CD4-positive, CD25-positive, alpha-beta regulatory T cell (primary cell): ENCODE measurements around the gene TRIM26. TPM values are rescaled to one million over a fixed set of nuclear protein-coding genes. Genes with fewer than 3 reads are reported as not detected.
"Not testable (repeated sequence)": the region's sequence is repeated elsewhere in the genome, so short reads cannot be mapped to it uniquely, and the experiment has no call there.

Experiments
- ATAC-seq, 2 donors: fragments of 150-1000 bp; cut with Tn5 transposase; one replicate each; pipeline ENCODE4 v1.10.0; 2021; ENCODE audit warnings: low read depth in 2 of 2, moderate number of reproducible peaks in 2 of 2, moderate library complexity in 1 of 2
- DNase-seq, 3 donors: peaks; one replicate each; pipeline versions ENCODE4 v3.0.0 to v3.0.0-alpha.2; 2012 to 2022; ENCODE audit warnings: mixed read lengths in 1 of 3
- H3K27ac ChIP-seq: one replicate; pipeline ENCODE4 v1.7.0; 2013; ENCODE audit warnings: mild to moderate bottlenecking, low read length; ENCODE audit not compliant: insufficient read depth, poor library complexity, severe bottlenecking
- H3K27me3 ChIP-seq: one replicate; pipeline ENCODE4 v1.7.0; 2013; ENCODE audit warnings: low read length; ENCODE audit not compliant: control insufficient read depth, insufficient read depth
- H3K36me3 ChIP-seq: one replicate; pipeline ENCODE4 v1.7.0; 2013; ENCODE audit warnings: mild to moderate bottlenecking, low read length, moderate library complexity; ENCODE audit not compliant: control insufficient read depth, insufficient read depth
- H3K4me1 ChIP-seq: 2 replicates; pipeline ENCODE4 v1.7.0; 2013; ENCODE audit warnings: mild to moderate bottlenecking, low read length; ENCODE audit not compliant: insufficient read depth, control insufficient read depth, poor library complexity, severe bottlenecking
- H3K4me3 ChIP-seq: one replicate; pipeline ENCODE4 v1.7.0; 2013; ENCODE audit warnings: low read depth, mild to moderate bottlenecking, low read length, moderate library complexity
- H3K9me3 ChIP-seq, 2 experiments: 1 replicate in 1 of 2; 2 replicates in 1 of 2; pipeline ENCODE4 v1.7.0; 2013; ENCODE audit warnings: low read length in 2 of 2, mild to moderate bottlenecking in 1 of 2, moderate library complexity in 1 of 2; ENCODE audit not compliant: control insufficient read depth in 2 of 2
- H3K27ac Mint-ChIP-seq, 3 donors: one replicate each; pipeline ENCODE4 v1.8.0; 2020 to 2022; ENCODE audit warnings: mild to moderate bottlenecking in 3 of 3, mixed read lengths in 3 of 3, moderate library complexity in 2 of 3
- H3K27me3 Mint-ChIP-seq: one replicate; pipeline ENCODE4 v1.8.0; 2022; ENCODE audit warnings: mild to moderate bottlenecking, mixed read lengths
- H3K36me3 Mint-ChIP-seq: one replicate; pipeline ENCODE4 v1.8.0; 2020; ENCODE audit warnings: mixed read lengths
- H3K4me1 Mint-ChIP-seq, 4 donors: one replicate each; pipeline ENCODE4 v1.8.0; 2020 to 2022; ENCODE audit warnings: mixed read lengths in 4 of 4, mild to moderate bottlenecking in 1 of 4
- H3K4me3 Mint-ChIP-seq, 4 donors: one replicate each; pipeline ENCODE4 v1.8.0; 2020 to 2022; ENCODE audit warnings: mild to moderate bottlenecking in 4 of 4, mixed read lengths in 4 of 4, moderate library complexity in 3 of 4
- H3K9me3 Mint-ChIP-seq, 7 donors: one replicate each; pipeline ENCODE4 v1.8.0; 2020 to 2022; ENCODE audit warnings: mixed read lengths in 7 of 7, mild to moderate bottlenecking in 3 of 7, moderate library complexity in 2 of 7
- polyA plus RNA-seq, 4 donors: library from polyadenylated mRNA; unstranded; fragments of 300-500 nt; fragmentation: Illumina TruSeq; gene quantifications; one replicate each; pipeline ENCODE4 v1.2.3, GENCODE V29; 2021
- total RNA-seq: library from RNA; stranded (reverse); gene quantifications from one replicate; pipeline ENCODE4 v1.2.3, GENCODE V29; 2022

The TRIM26 gene
- total and polyA plus RNA-seq, 5 donors from 2014 or later = 43.3 to 75.1 (median 52.7) TPM

DNA sequence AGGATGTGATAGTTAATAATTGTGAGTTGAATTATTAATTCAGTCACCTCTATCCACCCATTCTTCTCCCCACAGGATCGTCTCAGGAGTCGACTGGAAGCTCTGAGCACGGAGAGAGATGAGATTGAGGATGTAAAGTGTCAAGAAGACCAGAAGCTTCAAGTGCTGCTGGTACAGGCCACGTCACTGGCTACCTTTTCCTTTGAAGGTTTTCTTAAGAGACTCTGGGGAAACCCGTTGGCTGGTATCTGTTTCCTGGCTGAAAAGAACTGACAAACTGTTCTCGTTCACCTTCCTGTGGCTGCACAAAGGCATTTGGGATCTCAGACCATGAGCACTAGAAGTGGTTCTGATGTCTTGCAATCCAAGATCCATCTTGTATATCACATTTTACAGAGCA is 46.1 kb downstream of the TRIM26 start:
- Mint-ChIP-seq H3K36me3 (no peaks in the 10 kb centered on the region), H3K9me3 (no peaks in the 10 kb centered on the region), H3K4me1 (peaks cover 7 to 33% (median 18%) of the 10 kb centered on the region in 4 donors), H3K4me3 (peak overlapping the region in 1 of 4 donors; percentile 17), H3K27me3 (peaks cover 35% of the 10 kb centered on the region), H3K27ac (no peak overlapping the region)
- peak; percentile 38 to 43 for ATAC-seq
- no peak overlapping the region for H3K27ac ChIP-seq
- H3K36me3 ChIP-seq = no peaks in the 10 kb centered on the region
- H3K4me3 ChIP-seq = no peak overlapping the region
- peaks cover 15% of the 10 kb centered on the region for H3K27me3 ChIP-seq
- peak in 1 of 3 donors; percentile 70 for DNase-seq
- H3K9me3 ChIP-seq = no peaks in the 10 kb centered on the region
- H3K4me1 ChIP-seq = peaks cover 13% of the 10 kb centered on the region

DNA sequence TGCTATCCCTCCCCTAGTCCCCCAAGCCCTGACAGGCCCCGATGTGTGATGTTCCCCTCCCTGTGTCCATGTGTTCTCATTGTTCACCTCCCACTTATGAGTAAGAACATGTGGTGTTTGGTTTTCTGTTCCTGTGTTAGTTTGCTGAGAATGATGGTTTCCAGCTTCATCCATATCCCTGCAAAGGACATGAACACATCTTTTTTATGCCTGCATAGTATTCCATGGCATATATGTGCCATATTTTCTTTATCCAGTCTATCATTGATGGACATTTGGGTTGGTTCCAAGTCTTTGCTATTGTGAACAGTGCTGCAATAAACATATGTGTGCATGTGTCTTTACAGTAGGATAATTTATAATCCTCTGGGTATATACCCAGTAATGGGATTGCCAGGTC is 48.0 kb downstream of the TRIM26 start:
- DNase-seq, H3K27me3 ChIP-seq, H3K9me3 Mint-ChIP-seq, H3K4me1 ChIP-seq, H3K9me3 ChIP-seq, H3K4me3 ChIP-seq, ATAC-seq, H3K27ac Mint-ChIP-seq, H3K36me3 Mint-ChIP-seq, H3K4me3 Mint-ChIP-seq, H3K36me3 ChIP-seq, H3K27ac ChIP-seq: not testable (repeated sequence)
- peaks cover 7 to 29% (median 17%) of the 10 kb centered on the region in 4 donors for H3K4me1 Mint-ChIP-seq
- peaks cover 19% of the 10 kb centered on the region for H3K27me3 Mint-ChIP-seq

DNA sequence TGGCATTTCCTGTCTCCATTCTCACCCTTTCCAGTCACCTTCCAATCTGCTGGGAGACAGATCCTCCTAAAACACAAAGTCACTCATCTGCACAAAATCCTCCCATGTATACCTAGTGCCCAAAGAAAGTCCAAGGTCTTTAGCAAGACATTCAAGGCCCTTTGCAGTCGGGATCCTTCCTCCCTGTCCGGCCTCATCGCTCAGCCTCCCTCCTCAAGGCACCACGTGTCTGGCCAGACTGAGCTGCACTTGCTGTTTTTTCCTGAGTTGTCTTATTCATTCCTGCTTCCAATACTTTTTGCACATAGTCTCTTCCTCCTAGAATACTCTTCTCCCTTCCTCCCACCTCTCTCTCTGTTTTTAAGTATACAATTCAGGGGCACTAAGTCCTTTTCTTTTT is 48.5 kb downstream of the TRIM26 start:
- peaks cover 8% of the 10 kb centered on the region for H3K4me1 ChIP-seq
- Mint-ChIP-seq H3K27ac (no peak overlapping the region), H3K9me3 (no peaks in the 10 kb centered on the region), H3K36me3 (no peaks in the 10 kb centered on the region), H3K4me1 (peaks cover 7 to 29% (median 14%) of the 10 kb centered on the region in 4 donors), H3K4me3 (no peak overlapping the region), H3K27me3 (peaks cover 14% of the 10 kb centered on the region)
- H3K4me3 ChIP-seq = no peak overlapping the region
- H3K27me3 ChIP-seq = peaks cover 4% of the 10 kb centered on the region
- H3K27ac ChIP-seq = no peak overlapping the region
- no peak for ATAC-seq
- no peaks in the 10 kb centered on the region for H3K9me3 ChIP-seq
- DNase-seq = no peak
- H3K36me3 ChIP-seq = no peaks in the 10 kb centered on the region

DNA sequence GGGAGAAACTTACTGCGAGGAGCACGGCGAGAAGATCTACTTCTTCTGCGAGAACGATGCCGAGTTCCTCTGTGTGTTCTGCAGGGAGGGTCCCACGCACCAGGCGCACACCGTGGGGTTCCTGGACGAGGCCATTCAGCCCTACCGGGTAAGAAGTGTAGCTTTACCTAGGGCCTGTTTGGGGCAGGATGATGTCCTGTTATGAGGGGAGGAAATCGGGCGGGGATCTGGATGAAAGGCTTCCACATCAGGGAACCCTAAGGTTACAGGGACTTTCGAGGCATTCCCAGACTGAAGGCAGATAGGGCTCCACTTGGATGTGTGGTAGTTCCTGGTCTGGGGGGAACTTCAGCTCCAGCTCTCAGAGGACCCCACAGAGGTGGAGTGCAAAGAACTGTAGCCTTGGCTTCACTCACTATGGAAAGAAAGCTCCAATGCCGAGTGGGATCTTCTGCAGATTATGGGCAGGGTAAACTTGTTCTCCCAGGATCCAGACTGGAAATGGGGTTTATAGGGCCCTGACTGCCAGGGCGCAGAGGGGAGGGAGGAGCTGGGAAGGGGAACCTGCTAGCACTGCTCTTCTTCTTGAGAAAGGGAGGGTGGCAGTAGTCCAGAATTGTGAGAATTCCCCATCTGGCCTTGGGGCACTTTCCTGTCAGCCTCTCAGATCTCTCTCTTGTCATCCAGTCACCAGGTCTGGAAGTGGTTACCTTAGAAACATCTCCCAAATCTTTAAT is 49.1 kb downstream of the TRIM26 start:
- H3K4me3 Mint-ChIP-seq = no peak overlapping the region
- H3K27ac Mint-ChIP-seq = peak overlapping the region in 1 of 3 donors; percentile 20
- Histone ChIP-seq H3K36me3 (no peaks in the 10 kb centered on the region), H3K4me3 (no peak overlapping the region), H3K27me3 (peaks cover 4% of the 10 kb centered on the region), H3K9me3 (no peaks in the 10 kb centered on the region), H3K4me1 (peaks cover 8% of the 10 kb centered on the region), H3K27ac (no peak overlapping the region)
- DNase-seq (no peak), ATAC-seq (no peak)
- peaks cover 7 to 29% (median 14%) of the 10 kb centered on the region in 4 donors for H3K4me1 Mint-ChIP-seq
- no peaks in the 10 kb centered on the region for H3K9me3 Mint-ChIP-seq
- no peaks in the 10 kb centered on the region for H3K36me3 Mint-ChIP-seq
- H3K27me3 Mint-ChIP-seq = peaks cover 13% of the 10 kb centered on the region

DNA sequence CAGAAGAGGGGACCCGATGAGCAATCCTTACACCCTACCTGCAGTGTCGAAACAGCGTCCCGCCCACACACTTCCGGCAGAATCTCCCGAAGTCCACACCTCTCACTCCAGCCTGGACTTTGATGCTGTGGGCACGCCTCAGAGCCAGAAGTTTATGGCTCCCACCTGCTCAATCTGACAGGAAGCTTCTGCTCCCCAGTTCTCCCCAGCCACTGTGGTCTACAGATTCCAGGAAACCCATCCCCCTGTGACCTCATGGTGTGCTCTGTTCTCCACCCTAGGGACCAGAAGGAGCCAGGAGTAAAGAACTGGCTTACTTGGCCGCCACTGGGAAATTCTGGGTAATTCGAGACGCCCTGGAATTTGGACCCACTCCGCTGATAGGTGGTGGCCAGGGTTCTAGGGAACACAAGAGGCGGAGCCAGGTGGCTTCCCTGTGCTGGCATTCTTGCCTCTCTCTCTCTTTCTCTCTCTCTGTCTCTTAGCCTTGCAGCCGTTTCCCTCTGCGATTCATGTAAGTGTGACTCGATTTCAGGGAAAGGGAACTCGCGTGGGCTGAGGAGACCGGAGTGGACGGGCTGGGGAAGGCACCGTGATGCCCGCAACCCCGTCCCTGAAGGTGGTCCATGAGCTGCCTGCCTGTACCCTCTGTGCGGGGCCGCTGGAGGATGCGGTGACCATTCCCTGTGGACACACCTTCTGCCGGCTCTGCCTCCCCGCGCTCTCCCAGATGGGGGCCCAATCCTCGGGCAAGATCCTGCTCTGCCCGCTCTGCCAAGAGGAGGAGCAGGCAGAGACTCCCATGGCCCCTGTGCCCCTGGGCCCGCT is 49.9 kb downstream of the TRIM26 start, which contains the start of gene TRIM15:
Gene TRIM15 (plus strand): TSS at position 457 of the 828 bp plus-strand sequence. CDS start 139 bp downstream, at position 596.
- Mint-ChIP-seq H3K36me3 (no peaks in the 10 kb centered on the region), H3K27me3 (peaks cover 8% of the 10 kb centered on the region), H3K4me1 (peaks cover 7 to 29% (median 14%) of the 10 kb centered on the region in 4 donors), H3K4me3 (peak within 1 kb of the TSS in 3 of 4 donors; percentile 30 to 62 (median 42)), H3K27ac (peak within 1 kb of the TSS in 1 of 3 donors; percentile 20), H3K9me3 (no peaks in the 10 kb centered on the region)
- ATAC-seq (peak in 1 of 2 donors; percentile 48), DNase-seq (peak in 2 of 3 donors; percentile 9 to 54)
- H3K27ac ChIP-seq = no peak within 1 kb of the TSS
- H3K36me3 ChIP-seq = no peaks in the 10 kb centered on the region
- peaks cover 8% of the 10 kb centered on the region for H3K4me1 ChIP-seq
- H3K4me3 ChIP-seq = peak within 1 kb of the TSS; percentile 26
- peaks cover 4% of the 10 kb centered on the region for H3K27me3 ChIP-seq
- H3K9me3 ChIP-seq = no peaks in the 10 kb centered on the region

DNA sequence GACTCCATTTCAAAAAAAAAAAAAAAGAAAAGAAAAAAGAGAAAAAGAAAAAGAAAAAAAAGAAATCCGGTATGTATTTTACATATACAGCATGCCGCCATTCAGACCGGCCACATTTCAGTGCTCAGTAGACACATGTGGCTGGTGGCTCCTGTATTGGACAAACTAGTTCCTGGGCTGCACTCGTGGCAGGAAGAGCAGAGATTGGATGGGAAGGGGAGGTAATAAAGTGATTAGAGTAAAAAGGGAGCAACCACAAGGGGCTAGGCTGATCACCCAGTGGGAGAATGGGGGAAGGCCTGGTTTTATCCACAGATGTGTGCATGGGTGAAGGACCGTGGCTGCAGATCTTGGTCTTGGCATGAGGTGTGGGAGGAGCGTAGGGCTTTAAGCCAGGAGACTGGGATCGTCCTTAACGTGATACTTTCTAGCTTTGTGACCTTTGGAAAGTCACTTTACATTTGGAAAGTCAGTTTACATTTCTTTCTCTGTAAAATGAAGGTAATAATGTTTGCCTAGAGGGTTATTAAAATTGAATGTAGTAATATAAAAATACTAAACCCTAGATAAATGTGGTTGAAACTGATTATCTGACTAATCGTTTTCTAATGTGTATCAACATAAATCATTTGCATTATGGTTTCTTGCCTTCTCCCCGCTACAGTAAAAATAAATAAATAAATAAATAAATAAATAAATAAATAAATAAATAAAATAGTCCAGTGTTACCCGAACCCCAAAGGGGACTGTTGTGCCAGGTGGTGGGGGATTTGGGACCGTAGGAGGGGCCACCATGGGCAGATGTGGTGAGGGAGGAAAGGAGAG is 50.7 kb downstream of the TRIM26 start:
- H3K27ac Mint-ChIP-seq = no peak overlapping the region
- peak overlapping the region in 3 of 4 donors; percentile 30 to 62 (median 42) for H3K4me3 Mint-ChIP-seq
- Histone ChIP-seq H3K36me3 (no peaks in the 10 kb centered on the region), H3K27me3 (peaks cover 2% of the 10 kb centered on the region), H3K4me3 (peak overlapping the region; percentile 26), H3K9me3 (no peaks in the 10 kb centered on the region), H3K27ac (no peak overlapping the region), H3K4me1 (peaks cover 8% of the 10 kb centered on the region)
- DNase-seq = no peak
- peaks cover 7 to 23% (median 10%) of the 10 kb centered on the region in 4 donors for H3K4me1 Mint-ChIP-seq
- no peaks in the 10 kb centered on the region for H3K9me3 Mint-ChIP-seq
- no peak for ATAC-seq
- no peaks in the 10 kb centered on the region for H3K36me3 Mint-ChIP-seq
- peaks cover 8% of the 10 kb centered on the region for H3K27me3 Mint-ChIP-seq

DNA sequence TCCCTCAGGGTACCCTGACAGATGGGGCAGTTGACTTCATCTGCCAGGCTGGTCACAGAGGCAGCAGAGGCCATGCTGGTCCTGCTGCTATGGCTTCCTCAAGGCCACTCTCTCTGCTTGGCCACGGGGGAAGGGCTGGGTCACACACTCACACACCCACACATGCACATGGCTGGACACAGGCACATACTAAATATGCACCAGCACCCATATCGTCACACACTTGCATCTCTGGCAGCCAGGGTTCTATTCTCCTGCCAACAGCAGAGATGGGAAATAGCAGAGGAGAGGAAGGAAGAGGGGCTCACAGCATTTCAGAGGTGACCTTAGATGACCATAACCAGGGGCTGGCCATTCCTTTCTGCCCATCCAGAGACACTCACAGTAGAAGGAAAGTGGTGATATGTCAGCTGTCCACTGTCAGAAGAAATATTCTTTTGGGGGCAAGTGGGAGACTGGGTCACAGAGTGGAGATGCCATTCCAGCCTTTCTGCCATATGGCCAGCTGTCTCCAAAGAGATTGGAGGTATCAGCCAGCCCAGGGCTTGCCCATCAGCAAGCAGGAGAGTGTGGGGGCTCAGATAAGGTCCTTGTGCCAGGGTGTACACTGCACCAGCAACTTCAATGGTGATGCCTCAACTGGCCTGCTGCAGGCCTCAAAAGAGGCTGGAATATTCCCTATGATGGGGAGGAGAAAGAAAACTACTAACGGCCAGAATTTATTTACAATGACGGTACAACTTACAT is 52.2 kb downstream of the TRIM26 start, which contains the start of gene TRIM10:
Gene TRIM10 (minus strand): TSS at position 427 of the 747 bp plus-strand sequence. CDS start 353 bp downstream, at position 74.
- H3K36me3 ChIP-seq = no peaks in the 10 kb centered on the region
- H3K4me3 ChIP-seq = no peak within 1 kb of the TSS
- no peaks in the 10 kb centered on the region for H3K9me3 ChIP-seq
- Mint-ChIP-seq H3K4me3 (peak within 1 kb of the TSS in 1 of 4 donors; percentile 42), H3K27me3 (peaks cover 18% of the 10 kb centered on the region), H3K9me3 (no peaks in the 10 kb centered on the region), H3K27ac (no peak within 1 kb of the TSS), H3K4me1 (peaks cover 0 to 17% (median 7%) of the 10 kb centered on the region in 4 donors), H3K36me3 (no peaks in the 10 kb centered on the region)
- peaks cover 7% of the 10 kb centered on the region for H3K27me3 ChIP-seq
- no peak for ATAC-seq
- H3K27ac ChIP-seq = no peak within 1 kb of the TSS
- H3K4me1 ChIP-seq = peaks cover 4% of the 10 kb centered on the region
- DNase-seq = no peak
